Activated CD8-positive, alpha-beta memory T cell treated with anti-CD3 and anti-CD28 coated beads, Interleukin-2, amount 50 U/mL, for 1 hour (primary cell): Measurements from ENCODE around the gene TUB.

ENCODE experiments used
- DNase-seq: peaks from one replicate; pipeline ENCODE4 v3.0.0-alpha.2; 2020; ENCODE audit errors: extremely low read depth

The TUB gene

GRCh38 chr11:8107642-8108041 is 26.6 kb downstream of the TUB start:
- DNase-seq: no peak

- no peak for DNase-seq
These were observed 27.4 kb downstream of the TUB start for GRCh38 chr11:8108421-8108820.

DNA sequence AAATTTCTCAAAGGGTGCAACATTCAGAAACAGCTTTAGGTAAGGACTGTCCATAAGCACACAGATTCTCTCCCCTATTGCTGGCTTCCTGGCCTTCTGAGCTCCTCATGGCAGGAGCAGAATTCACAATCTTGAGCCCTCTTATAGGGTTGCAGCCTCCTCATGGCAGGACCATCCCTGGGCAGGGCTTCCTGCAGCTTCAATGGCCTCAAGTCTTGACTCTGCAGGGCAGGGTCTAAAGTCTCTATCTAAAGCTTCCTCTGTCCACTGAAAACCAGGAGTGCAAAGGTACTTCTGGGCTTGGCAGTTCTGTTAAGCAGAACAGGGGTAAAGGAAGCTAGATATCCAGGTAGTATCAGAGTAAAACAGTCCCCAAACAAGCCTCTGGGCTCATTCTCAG is 28.7 kb downstream of the TUB start:
- DNase-seq: no peak

DNA sequence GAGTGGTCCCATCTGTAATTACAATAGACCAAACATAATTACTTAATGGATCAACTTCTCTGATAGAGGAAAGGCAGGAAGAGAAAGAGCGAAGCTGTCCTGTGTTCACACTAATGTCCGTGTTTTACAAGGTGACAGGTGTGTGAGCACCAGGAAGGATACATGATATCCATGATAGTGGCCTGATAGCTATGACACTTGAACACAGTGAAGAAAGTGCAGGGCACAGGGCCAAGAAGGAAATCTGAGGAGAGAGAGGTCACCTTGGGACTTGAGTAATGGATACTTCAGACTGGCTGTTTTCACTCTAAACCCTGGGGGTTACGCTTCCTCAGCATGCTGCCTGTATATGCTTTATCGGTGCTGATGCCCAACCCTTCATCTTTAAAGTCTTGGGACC is 29.4 kb downstream of the TUB start:
- DNase-seq: no peak

DNA sequence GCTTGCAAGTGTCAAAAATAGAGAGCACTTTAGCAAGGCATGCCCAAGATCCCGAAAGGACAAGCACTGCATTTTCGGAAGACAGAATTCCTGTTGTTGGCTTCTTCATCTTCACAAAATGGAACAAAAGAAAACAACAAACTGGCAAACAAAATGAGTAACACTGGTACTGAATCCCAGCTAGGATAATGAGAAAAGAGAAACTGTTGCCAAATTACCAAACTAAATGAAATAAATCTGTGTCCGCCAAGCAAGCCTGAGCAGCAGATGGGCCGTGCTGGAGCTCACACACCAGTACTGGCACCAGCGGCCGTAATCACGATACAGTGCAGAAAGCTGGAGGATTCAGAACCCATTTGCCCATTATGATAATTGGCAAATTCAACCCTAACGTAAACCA is 30.6 kb downstream of the TUB start:
- no peak for DNase-seq

- no peak for DNase-seq
These were observed 41.3 kb downstream of the TUB start for GRCh38 chr11:8122173-8122764.

- no peak for DNase-seq
These were observed 45.8 kb downstream of the TUB start for GRCh38 chr11:8126649-8127289.

GRCh38 chr11:8127447-8127846 is 46.4 kb downstream of the TUB start:
- DNase-seq: no peak

GRCh38 chr11:8138526-8138925 is 57.5 kb downstream of the TUB start:
- no peak for DNase-seq

DNA sequence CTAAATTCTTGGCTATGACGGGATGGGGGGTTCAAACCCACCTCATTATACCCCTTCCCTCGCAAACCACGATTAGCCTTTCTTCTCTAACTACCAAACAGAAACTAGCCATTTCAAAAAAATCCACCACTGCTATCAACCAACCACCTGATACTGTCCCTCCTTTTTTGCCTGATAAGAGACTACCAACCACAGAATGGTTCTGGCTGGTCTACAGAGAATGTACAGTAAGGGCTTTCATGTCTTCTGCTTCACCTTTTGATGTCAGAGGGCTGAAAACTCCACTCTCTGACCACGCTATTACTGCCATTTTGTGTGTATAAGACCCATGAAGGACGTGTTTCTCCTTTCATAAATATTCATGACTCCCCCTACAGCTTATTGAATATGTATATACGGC is 68.7 kb downstream of the TUB start:
- DNase-seq: no peak
